IPS-NIHi7 (cell line): ENCODE data around the gene CDK2AP2.
A peak's percentile ranks its signal among the peaks of the same experiment; 100 is the strongest.
"Not testable (repeated sequence)": the region's sequence is repeated elsewhere in the genome, so short reads cannot be mapped to it uniquely, and the experiment has no call there.

Experiments
- DNase-seq: peaks from one replicate; pipeline ENCODE4 v3.0.0; 2012; ENCODE audit warnings: mixed read lengths; ENCODE audit errors: extremely low spot score

The CDK2AP2 gene, protein sequence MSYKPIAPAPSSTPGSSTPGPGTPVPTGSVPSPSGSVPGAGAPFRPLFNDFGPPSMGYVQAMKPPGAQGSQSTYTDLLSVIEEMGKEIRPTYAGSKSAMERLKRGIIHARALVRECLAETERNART

DNA sequence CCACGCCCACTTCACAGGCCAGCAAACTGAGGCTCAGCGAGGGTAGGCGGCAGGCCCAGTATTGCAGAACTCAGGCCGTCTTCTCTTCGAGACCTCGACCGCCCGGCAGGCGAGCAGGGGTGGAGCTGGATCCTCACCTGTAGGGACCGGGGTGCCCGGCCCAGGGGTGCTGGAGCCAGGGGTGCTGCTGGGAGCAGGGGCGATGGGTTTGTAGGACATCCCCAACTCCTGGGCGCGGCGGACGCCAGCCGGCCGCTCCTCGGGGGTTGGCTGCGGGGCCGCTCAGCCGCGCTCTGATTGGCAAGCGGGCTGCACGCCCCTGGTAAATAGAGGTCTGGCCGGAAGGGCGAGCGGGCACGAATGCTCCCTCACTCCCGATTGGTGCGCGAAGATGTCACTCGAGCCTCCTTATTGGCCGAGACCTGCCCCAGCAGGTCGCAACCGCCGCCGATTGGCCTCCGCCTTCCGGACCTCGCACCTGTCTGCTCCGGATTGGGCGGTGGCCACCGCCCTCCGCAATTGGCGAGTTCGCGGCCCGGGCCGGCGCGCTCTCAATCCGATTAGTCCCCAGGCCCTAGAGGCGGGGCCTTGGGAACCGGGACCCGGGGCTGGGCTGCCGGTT lies at the start of gene CDK2AP2:
Gene CDK2AP2, minus strand, starts transcription at position 299 of the 622 bp plus-strand sequence. Its CDS starts 80 bp downstream, at position 219.
- DNase-seq: peak; percentile 99

DNA sequence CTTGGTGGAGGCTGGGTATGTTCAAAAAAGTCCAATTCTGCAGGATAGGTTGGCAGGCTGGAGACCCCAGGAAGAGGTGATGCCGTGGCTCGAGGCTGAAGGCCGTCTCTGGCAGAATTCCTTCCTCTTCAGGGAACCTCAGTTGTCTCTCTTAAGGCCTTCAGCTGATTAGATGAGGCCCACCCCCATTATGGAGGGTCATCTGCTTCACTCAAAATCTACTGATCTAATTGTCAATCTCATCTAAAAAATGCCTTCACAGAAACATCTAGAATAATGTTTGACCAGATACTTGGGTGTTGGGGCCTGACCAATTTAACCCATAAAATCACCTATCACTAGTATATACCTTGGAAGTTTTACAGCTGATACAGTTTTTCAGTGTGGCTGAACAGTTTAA lies 48.3 kb upstream of the CDK2AP2 start:
- no peak for DNase-seq

DNA sequence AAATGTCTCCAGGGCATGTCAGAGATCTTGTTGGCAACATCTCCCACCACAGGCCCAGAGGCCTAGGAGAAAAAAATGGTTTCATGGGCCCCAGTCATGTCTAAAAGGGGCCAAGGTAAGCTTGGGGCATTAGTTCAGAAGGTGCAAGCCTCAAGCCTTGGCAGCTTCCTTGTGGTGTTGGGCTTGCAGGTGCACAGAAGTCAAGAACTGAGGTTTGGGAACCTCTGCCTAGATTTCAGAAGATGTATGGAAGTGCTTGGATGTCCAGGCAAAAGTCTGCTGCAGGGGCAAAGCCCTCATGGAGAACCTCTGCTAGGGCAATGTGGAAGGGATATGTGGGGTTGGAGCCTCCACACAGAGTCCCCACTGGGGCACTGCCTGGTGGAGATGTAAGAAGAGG lies 43.7 kb upstream of the CDK2AP2 start:
- not testable (repeated sequence) for DNase-seq

- no peak for DNase-seq
Measured at GRCh38 chr11:67551127-67551526, 43.2 kb upstream of the CDK2AP2 start.

- no peak for DNase-seq
Measured at GRCh38 chr11:67548555-67549110, 40.7 kb upstream of the CDK2AP2 start.

GRCh38 chr11:67548112-67548511 lies 40.1 kb upstream of the CDK2AP2 start:
- not testable (repeated sequence) for DNase-seq

DNA sequence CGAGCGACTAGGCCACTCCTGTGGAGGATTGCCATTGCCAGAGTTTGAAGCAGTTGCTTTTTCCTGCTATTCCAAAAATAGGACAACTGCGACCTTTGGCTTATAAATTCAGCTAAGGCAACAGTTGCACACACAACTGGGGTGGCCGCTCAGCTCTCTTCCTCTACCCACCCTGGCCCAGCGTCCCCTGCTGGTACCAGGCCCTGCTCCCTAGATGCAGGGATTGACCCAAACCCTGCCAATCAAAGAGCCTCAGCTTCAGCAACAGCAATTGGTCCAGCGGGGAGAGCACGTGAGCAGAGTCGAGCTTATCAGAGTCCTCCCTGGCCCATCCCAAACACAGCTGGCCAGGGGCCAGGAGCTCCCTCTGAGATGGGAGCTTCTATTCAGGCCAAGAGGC lies 37.3 kb upstream of the CDK2AP2 start:
- DNase-seq: peak; percentile 72

DNA sequence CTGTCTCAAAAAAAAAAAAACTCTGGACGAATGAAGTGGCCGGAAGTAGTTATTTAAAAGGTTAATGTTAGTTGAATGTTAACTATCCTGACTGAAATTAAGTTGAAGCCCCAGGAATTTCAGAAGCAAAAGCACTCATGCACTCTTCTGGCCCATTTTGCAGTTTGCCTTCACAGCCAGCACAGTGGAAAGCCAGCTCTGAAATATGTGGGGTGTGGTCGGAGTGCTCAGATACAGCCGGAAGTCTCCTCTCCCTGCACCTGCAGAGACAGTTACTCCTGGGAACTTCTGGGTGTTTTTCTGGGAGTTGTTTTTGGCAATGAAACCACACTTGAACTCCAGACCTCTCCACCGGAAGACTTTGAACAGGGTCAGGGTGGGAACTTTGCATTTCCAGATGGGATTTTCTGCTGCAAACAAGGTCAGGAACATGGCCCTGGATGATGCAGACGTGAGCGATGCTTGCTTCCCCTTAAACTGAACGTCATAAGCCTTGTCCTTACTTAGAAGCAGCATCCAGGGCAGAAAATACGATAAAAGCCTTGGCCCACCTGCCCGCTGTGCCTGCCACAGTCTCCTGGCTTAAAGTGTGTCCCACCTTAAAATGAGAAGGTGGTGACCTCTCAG lies 36.8 kb upstream of the CDK2AP2 start:
- DNase-seq: no peak

DNA sequence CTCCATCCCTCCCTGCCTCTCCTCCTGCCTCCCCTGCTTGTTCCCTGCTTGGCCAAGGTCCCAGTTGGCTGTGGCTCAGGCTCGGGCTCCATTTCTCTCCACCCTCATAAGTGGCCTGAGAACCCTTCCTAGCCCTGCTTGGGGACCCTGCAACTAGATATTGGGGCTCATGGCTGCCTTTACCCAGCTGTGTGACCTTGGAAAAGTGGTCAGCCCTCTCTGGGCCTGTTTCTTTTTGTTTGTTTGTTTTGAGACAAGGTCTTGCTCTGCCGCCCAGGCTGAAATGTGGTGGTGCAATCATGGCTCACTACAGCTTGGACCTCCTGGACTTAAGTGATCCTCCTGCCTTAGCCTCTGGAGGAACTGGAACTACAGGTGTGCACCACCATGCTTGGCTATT lies 35.6 kb upstream of the CDK2AP2 start:
- no peak for DNase-seq

- no peak for DNase-seq
Measured at GRCh38 chr11:67542971-67543370, 35.0 kb upstream of the CDK2AP2 start.

GRCh38 chr11:67542169-67542568 lies 34.2 kb upstream of the CDK2AP2 start:
- DNase-seq: no peak

DNA sequence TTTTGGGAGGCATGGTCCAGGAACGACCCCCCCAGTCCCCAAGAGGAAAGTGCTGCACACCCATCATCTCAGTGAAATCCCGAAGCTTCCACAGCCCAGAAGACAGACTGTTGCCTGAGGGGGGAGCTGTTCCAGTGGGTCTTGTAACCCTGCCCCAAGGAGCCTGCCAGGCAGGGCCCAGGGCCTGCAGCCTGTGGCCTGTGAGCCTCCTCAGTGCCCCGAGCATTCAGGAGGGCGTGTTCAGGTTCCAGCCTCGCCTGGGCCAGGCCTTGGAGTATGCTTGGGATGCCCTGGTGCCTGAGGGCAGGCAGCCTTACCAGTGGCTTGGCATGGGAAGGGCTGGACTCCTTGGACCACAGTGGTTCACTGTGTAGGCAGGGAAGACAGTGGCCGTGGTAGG lies 33.2 kb upstream of the CDK2AP2 start:
- DNase-seq: no peak

GRCh38 chr11:67539550-67539949 lies 31.6 kb upstream of the CDK2AP2 start:
- DNase-seq: no peak

- no peak for DNase-seq
Measured at GRCh38 chr11:67538823-67539505, 31.0 kb upstream of the CDK2AP2 start.

- no peak for DNase-seq
Measured at GRCh38 chr11:67538306-67538705, 30.3 kb upstream of the CDK2AP2 start.

GRCh38 chr11:67535561-67535960 lies 27.6 kb upstream of the CDK2AP2 start:
- no peak for DNase-seq

DNA sequence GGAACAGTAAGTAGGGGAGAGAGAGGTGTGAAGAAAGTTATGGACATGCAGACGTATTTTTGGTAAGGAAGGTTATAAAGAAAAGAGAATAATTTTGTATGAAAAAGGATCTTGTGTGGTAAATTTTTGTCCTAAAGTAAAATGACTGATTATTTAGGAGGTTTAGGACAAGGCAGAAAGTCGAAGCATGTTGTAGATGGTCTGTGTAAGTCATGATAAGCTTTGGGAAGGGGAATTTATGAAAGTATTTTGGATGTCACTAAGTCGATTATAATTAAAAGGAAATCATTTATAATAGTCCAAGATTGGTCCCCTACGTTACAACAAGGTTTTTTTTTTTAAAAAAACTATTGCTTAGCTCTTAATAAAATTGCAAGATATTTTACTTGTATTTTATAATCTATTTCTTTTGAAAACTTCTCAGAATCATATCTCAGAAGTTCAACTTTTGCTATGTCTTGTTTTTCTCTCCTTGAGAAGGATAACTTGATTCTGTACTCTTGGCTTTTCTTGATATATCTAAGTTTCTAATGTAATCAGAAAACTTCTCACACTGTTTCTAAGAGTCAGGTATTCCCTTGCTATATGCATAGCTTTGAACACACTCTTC lies 26.2 kb upstream of the CDK2AP2 start:
- no peak for DNase-seq

DNA sequence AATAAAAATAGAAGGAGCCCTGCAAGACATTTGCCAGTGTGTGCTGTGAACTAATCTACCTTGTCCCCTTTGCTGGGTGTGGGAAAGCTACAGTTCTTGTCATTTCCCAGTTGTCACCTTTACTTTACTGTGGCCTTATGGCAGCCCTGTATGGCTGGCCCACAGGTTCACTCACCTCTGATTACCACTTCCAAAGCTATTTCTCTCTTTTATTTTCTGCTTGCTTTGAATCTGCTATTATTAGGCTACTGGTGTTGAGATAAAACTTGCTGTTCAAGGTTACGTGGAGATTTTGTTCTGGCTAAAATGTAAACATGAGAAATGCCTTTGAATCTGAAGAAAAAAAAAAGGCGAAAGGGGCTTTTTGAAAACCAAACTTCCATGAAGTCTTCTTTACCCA lies 24.9 kb upstream of the CDK2AP2 start:
- no peak for DNase-seq

- DNase-seq: no peak
Measured at GRCh38 chr11:67530282-67530592, 22.3 kb upstream of the CDK2AP2 start.

DNA sequence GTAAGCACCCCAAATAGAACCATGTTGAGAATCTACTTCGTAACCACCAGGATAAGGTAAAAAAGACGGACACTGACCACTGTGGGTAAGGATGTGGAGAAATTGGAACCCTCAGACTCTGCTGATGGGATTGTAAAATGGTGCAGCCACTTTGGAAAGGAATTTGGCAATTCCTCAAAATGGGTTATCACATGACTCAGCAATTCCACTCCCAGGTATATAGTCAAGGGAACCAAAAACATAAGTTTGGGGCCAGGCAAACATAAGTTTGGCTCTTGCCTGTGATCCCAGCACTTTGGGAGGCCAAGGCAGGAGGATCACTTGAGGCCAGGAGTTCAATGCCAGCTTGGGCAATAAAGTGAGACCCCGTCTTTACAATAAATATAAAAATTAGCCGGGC lies 20.4 kb upstream of the CDK2AP2 start:
- no peak for DNase-seq

GRCh38 chr11:67525275-67525976 lies 17.5 kb upstream of the CDK2AP2 start:
- DNase-seq: no peak

DNA sequence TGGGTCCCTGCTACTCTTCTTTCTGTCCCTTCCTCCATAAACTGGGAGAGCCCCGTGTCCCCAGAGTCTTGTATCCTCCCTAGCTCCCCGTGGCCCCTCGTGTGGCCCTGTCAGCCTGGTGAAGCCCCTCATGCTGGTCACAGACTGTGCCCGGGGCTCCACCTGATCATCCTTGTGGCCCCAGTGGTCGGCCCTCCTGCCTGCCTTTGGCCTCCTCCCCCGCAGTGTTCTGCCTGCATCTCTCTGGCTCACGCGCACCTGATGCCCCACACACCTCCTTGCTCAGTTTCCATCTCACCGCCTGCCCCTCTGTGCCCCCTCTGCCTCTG lies 16.5 kb upstream of the CDK2AP2 start:
- no peak for DNase-seq
